GM04504 (cell line): ENCODE results near the gene TRMT44.
"Not testable (repeated sequence)": the region's sequence is repeated elsewhere in the genome, so short reads cannot be mapped to it uniquely, and the experiment has no call there.

Experiments used
- DNase-seq: peaks from one replicate; pipeline ENCODE4 v3.0.0-alpha.2; 2012; ENCODE audit warnings: low read depth

Gene TRMT44

GRCh38 chr4:8440492-8441311, at the start of gene TRMT44, which contains the start of gene ACOX3:
Gene TRMT44, plus strand, starts transcription at chr4:8440777. Its CDS starts 46 bp downstream, at chr4:8440823.
Gene ACOX3, minus strand, starts transcription at chr4:8440723. Its CDS starts 24,202 bp downstream, at chr4:8416521.
- peak; percentile 81 for DNase-seq

GRCh38 chr4:8391071-8391470, 49.5 kb upstream of the TRMT44 start:
- no peak for DNase-seq

DNA sequence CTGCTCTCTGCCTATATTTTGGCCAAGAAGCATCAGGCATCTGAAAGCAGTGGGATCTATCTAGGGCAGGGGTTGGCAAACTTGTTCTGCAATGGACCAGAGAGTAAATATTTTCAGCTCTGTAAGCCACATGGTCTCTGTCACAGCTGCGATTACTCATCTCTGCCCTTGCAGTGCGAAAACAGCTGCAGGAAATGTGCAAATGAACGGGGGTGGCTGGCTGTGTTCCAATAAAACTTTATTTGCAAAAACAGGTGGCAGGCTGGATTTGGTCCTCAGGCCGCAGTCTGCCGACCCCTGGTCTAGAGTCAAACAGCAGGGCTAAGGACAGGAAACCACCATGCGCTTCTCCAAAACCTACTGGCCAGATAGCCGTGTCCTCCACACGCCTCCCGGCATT, 48.6 kb upstream of the TRMT44 start:
- DNase-seq, result no peak

DNA sequence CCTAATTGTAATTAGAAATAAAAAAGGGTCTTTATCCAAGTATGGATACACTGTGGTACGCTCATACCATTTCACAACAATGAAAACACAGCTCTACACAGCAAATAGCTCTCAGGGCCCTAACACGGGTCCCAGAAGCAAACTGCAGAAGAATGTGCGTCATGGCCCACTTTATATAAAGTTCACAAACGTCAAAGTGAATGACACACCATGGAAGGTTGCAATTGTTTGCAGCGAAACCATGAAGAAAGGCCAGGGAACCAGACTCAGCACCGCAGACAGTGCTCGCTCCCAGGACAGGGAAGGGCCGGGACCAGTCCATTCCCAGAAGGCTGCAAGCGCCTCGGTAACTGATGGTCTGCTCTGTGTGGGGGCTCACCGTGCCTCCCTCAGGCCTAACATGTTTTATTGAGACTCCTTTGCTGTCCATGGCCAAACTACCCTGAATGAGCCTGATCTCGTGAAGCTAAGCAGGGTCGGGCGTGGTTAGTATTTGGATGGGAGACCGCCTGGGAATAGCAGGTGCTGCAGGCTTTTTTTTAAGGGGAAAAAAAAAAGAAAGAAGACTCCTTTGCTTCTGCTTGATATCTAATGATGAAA, 47.9 kb upstream of the TRMT44 start:
- DNase-seq, result no peak

DNA sequence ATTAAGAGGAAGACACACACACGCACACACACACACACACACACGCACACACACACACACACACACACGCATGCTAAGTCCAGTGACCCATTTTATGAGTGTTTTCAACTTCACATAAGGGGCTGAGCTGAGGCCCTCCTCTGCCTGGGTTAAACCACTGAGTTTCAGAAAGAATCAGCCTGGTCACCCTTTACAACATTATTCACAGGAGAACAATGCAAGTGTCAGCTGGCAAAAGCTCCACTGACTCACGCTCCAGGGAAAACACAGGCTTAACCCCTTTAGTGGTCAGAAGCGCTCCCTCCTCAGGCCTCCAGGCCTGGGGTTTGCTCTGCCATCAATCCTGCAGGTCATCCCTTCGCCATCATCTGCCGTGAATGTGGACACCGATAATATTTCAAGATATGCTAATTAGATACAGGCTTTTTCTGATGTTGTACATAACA, 47.0 kb upstream of the TRMT44 start:
- peak; percentile 98 for DNase-seq

- no peak for DNase-seq
Observed at GRCh38 chr4:8394061-8394519, 46.5 kb upstream of the TRMT44 start.

GRCh38 chr4:8394806-8395205, 45.8 kb upstream of the TRMT44 start:
- DNase-seq, result no peak

DNA sequence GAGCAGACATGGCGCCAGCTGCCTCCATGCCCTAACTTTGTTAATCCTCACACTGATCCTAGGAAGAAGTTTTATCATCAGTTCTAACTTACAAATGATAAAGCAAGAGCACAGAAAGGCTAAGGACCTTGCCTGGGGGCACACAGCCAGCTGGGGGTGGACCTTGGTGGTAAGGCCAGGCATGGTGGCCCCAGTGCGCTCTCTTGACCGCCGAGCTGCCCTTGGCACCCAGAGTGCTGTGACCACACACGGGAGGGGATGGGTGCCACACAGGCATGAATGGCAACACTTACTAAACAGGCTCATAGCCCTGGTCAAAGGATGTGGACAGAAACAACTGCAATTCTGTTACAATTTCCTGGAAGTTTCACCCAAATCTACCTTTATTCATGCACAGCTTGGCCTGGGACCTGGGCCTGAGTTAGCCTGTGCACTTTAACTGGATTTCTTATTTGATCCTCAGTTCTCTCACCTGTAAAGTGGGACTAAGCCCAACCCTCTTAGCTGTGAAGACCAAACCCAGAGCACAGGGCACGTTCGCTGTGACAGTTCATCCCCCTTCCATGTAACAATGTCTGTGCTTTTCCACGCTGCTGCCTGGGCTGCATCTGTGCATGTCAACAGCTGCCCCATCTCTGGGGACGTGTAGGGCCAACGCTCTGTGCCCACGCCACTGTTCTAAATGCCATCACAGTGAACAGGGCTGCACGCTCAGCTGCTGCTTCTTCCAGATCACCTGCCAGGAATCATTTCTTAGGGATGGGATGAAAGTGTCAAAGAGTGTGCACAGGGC, 44.9 kb upstream of the TRMT44 start:
- no peak for DNase-seq

GRCh38 chr4:8396762-8397406, 43.7 kb upstream of the TRMT44 start:
- no peak for DNase-seq

- DNase-seq, result no peak
Observed at GRCh38 chr4:8398347-8398746, 42.2 kb upstream of the TRMT44 start.

DNA sequence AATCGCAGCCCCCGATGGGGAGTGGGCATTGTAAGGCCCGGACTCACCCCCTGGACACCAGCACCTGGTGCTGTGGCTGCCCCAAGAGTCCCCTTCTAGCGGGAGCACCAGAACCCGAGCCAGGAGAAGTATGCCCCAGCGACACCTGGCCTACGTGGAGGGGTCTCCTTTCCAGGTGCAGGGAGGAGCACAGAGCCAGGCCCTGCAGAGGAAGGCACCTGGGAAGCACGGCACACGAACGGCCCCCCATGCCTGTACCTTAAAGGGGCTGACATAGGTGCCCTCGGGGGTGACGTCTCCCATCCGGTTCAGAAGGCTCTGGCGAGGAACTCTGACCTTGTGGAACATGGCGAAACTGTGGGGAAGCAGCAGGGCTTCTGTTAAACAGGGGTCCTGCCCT, 41.3 kb upstream of the TRMT44 start:
- no peak for DNase-seq

GRCh38 chr4:8400632-8401325, 39.8 kb upstream of the TRMT44 start:
- DNase-seq, result no peak

- DNase-seq, result no peak
Observed at GRCh38 chr4:8401665-8402064, 38.9 kb upstream of the TRMT44 start.

DNA sequence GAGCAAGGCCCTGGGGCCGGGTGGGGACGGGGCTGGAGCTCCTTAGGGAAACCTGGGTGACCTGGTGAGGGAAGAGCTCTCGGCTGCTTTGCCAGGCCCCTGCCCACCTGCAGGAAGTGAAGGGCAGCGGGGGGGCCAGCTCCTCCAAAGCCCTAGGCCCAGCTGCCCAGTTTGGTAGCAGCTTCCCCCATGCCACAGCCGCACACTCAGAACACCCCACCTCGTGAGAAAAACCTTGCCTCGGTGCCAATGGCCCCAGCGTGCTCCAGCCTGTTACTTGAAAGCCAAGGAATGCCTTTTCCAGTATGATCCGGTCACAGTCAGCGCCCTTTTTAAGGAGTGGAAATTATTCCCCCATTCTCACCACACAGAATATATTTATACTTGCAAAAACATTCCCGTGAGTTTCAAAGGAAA, 38.4 kb upstream of the TRMT44 start:
- no peak for DNase-seq

GRCh38 chr4:8402640-8403039, 37.9 kb upstream of the TRMT44 start:
- DNase-seq, result no peak

DNA sequence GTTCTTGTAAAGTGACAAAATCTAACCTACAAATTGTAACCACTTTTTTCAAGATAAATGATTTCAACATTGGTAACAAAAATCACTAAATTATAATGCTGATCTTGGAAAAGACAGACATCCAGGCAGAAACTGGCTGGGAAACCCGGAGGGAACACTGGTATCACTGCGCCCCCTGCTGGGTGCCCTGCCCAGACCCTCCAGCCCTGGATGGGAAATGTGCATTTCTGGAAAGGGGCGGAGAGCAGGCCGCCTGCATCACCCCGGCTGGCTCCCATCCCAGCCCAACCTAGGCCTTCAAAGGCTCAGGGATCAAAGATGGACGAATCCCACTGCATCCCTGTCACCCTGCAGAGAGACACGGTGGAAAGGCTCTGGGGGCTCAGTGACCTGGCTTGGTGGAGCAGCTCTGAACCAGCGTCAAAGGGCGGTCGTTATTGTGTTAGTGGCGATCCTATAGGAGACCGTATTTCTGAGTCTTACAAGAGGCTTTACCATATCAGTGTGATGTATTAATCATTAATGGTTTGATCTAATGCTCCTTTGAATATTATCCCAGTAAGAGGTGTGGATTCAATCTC, 37.3 kb upstream of the TRMT44 start:
- no peak for DNase-seq

DNA sequence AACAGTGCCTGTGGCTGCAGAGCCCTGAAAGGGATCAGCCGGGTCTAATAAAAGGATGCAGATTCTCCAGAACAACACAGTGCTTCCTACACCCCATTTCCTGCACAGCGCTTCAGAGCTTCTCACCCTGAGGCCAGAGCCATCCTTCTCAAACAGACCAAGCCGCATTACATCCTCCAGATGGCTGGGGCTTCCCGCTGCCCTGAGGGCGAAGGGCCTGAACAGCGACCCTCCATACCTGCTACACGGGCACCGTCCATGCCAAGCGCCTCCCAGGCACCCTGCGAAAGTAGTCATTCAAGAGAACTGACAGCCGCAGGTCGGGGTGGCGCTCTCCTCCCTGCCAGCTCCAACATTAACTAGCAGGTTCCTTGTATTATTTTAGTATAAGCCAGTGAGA, 36.6 kb upstream of the TRMT44 start:
- DNase-seq, result no peak

DNA sequence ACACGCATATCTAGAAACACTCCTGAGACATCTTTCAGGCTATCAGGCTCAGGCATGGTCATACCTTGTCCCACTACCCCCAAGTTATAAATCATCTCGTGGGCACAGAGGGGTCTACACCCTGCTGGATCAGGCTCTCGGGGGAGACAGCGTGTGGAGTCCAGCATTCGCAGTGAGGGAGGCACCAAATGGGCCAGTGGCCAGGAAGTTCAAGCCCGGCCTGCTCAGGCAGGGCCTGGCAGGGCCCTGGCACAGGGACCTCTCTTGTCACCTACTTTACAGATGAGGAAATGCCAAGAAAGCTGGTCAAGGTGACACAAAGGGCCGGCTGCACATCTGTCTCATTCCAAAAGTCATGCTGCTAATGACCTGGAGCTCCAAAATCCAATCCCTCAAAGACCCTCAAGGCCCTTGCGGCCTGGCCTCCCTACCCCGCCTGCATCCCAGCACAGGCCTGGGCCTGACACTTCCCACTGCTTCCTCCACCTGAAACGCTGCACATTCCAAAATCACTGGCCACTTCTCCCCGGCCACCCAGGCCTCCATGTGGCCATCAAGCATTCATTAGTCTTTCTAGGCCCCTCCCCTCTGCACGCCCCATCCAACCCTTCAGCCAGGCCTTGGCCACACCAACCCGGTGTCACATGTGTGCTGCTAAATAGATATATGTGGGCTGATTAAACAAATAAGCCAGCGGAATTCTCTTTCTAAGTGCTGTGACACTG, 35.6 kb upstream of the TRMT44 start:
- no peak for DNase-seq

DNA sequence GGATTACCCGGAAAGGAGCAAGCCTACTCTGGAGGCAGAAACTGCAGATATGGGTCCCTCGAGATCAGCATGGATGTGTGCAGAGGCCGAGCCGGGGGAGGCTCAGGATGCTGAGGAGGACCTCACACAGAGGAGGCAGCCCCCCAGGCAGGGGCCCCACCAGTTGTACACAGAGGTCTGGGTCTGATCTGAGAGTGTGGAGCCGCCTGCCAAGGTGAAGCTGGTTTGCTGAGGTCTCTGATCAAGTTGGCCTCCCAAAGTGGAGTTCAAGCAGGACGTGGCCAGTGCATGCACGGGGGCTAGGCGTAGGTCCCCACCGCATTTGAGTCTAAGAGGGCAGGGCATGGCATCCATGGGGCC, 35.1 kb upstream of the TRMT44 start:
- no peak for DNase-seq

DNA sequence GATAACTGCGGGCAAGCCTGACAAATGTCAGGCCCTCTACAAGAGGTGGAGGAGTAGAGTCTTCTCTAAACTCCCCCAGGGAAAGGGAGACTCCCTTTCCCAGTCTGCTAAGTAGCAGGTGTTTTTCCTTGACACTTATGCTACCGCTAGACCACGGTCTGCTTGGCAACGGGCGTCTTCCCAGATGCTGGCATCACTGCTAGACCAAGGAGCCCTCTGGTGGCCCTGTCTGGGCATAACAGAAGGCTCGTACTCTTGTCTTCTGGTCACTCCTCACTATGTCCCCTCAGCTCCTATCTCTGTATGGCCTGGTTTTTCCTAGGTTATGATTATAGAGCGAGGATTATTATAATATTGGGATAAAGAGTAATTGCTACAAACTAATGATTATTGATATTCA, 33.7 kb upstream of the TRMT44 start:
- DNase-seq, result not testable (repeated sequence)

GRCh38 chr4:8407316-8407715, 33.3 kb upstream of the TRMT44 start:
- no peak for DNase-seq
